ENCODE measurements around the gene KLHL42. TPM values are rescaled to one million over a fixed set of nuclear protein-coding genes. Genes with fewer than 3 reads are reported as not detected.
A peak's percentile ranks its signal among the peaks of the same experiment; 100 is the strongest.

Gene KLHL42
- total RNA-seq, 2 experiments from 2014 or later, result 24.2 to 25.2 TPM

GRCh38 chr12:27782481-27782880 is 2.4 kb downstream of the KLHL42 start:
- no peak for DNase-seq (ENCODE audit: low spot score)
- H2AFZ ChIP-seq (ENCODE audit: low read length), result no peak overlapping the region
- no TSS peak for BruUV-seq (replicated peaks)
- H4K20me1 ChIP-seq (ENCODE audit: insufficient read depth, low read length), result no peaks in the 10 kb centered on the region
- intact Hi-C loops (cut with micrococcal nuclease; ENCODE audit: unreplicated experiment), result no loop called here
- peaks cover 14% of the 10 kb centered on the region; the same call in 1 of the 2 replicates for H3K36me3 ChIP-seq (ENCODE audit: insufficient read depth, low read length)
- CTCF ChIA-PET (ENCODE audit: unreplicated experiment), result no interaction called here
- H3K27ac ChIP-seq (ENCODE audit: low read depth, low read length, poor library complexity, severe bottlenecking), result no peak overlapping the region
- H3K4me2 ChIP-seq (ENCODE audit: low read length), result peak overlapping the region; percentile 83
- H3K79me2 ChIP-seq (ENCODE audit: insufficient read depth, low read depth, low read length), result peaks cover 29% of the 10 kb centered on the region; the same call in 1 of the 2 replicates
- peak overlapping the region; percentile 77 for H3K4me3 ChIP-seq (ENCODE audit: low read depth, low read length, poor library complexity, severe bottlenecking)
- POLR2A ChIA-PET, result interaction anchor here (1.5 kb wide), 1 partner anchor 17 kb away, joined by 4 read pairs; no protein-coding TSS in a partner anchor
- peaks cover 27% of the 10 kb centered on the region for H3K4me1 ChIP-seq (ENCODE audit: insufficient read depth, low read length, poor library complexity, severe bottlenecking)
- H3K9me2 ChIP-seq (ENCODE audit: insufficient read depth, low read length), result no peaks in the 10 kb centered on the region
- H3K9me3 ChIP-seq (ENCODE audit: low read length), result no peaks in the 10 kb centered on the region
- TF ChIP-seq EZH2phosphoT487 (IDR thresholded peaks at IDR 0.05; ENCODE audit: borderline replicate concordance, low read depth, low read length) (no peak), CTCF (conservative IDR thresholded peaks at IDR 0.05; ENCODE audit: low read length) (no peak)

- DNase-seq (ENCODE audit: low spot score), result no peak
- Histone ChIP-seq H3K79me2 (ENCODE audit: insufficient read depth, low read depth, low read length) (peaks cover 30% of the 10 kb centered on the region; the same call in 1 of the 2 replicates), H3K4me2 (ENCODE audit: low read length) (no peak overlapping the region), H3K36me3 (ENCODE audit: insufficient read depth, low read length) (peaks cover 35% of the 10 kb centered on the region), H4K20me1 (ENCODE audit: insufficient read depth, low read length) (peaks cover 6% of the 10 kb centered on the region; the same call in 1 of the 2 replicates), H3K27ac (ENCODE audit: low read depth, low read length, poor library complexity, severe bottlenecking) (no peak overlapping the region), H3K9me2 (ENCODE audit: insufficient read depth, low read length) (no peaks in the 10 kb centered on the region), H3K4me1 (ENCODE audit: insufficient read depth, low read length, poor library complexity, severe bottlenecking) (peaks cover 17% of the 10 kb centered on the region), H2AFZ (ENCODE audit: low read length) (no peak overlapping the region), H3K9me3 (ENCODE audit: low read length) (no peaks in the 10 kb centered on the region), H3K4me3 (ENCODE audit: low read depth, low read length, poor library complexity, severe bottlenecking) (no peak overlapping the region)
- intact Hi-C loops (cut with micrococcal nuclease; ENCODE audit: unreplicated experiment), result no loop called here
- BruUV-seq (replicated peaks), result no TSS peak
- POLR2A ChIA-PET, result no interaction called here
- CTCF ChIA-PET (ENCODE audit: unreplicated experiment), result no interaction called here
- TF ChIP-seq CTCF (conservative IDR thresholded peaks at IDR 0.05; ENCODE audit: low read length) (no peak), EZH2phosphoT487 (IDR thresholded peaks at IDR 0.05; ENCODE audit: borderline replicate concordance, low read depth, low read length) (no peak)
These were observed 6.0 kb downstream of the KLHL42 start for GRCh38 chr12:27785882-27786570.

- intact Hi-C loops (cut with micrococcal nuclease; ENCODE audit: unreplicated experiment), result no loop called here
- Histone ChIP-seq H3K9me3 (ENCODE audit: low read length) (no peaks in the 10 kb centered on the region), H4K20me1 (ENCODE audit: insufficient read depth, low read length) (peaks cover 6% of the 10 kb centered on the region; the same call in 1 of the 2 replicates), H3K4me1 (ENCODE audit: insufficient read depth, low read length, poor library complexity, severe bottlenecking) (peaks cover 3% of the 10 kb centered on the region), H2AFZ (ENCODE audit: low read length) (no peak overlapping the region), H3K79me2 (ENCODE audit: insufficient read depth, low read depth, low read length) (peaks cover 22% of the 10 kb centered on the region; the same call in 1 of the 2 replicates), H3K36me3 (ENCODE audit: insufficient read depth, low read length) (peaks cover 40% of the 10 kb centered on the region), H3K4me3 (ENCODE audit: low read depth, low read length, poor library complexity, severe bottlenecking) (no peak overlapping the region), H3K27ac (ENCODE audit: low read depth, low read length, poor library complexity, severe bottlenecking) (no peak overlapping the region), H3K9me2 (ENCODE audit: insufficient read depth, low read length) (no peaks in the 10 kb centered on the region), H3K4me2 (ENCODE audit: low read length) (no peak overlapping the region)
- CTCF ChIA-PET (ENCODE audit: unreplicated experiment), result no interaction called here
- TF ChIP-seq EZH2phosphoT487 (IDR thresholded peaks at IDR 0.05; ENCODE audit: borderline replicate concordance, low read depth, low read length) (no peak), CTCF (conservative IDR thresholded peaks at IDR 0.05; ENCODE audit: low read length) (no peak)
- no TSS peak for BruUV-seq (replicated peaks)
- DNase-seq (ENCODE audit: low spot score), result no peak
- POLR2A ChIA-PET, result interaction anchor here (0.6 to 0.9 kb wide), 5 partner anchors 12 to 1109 kb away, joined by 3 to 6 read pairs (median 4); no protein-coding TSS in a partner anchor
These were observed 7.5 kb downstream of the KLHL42 start for GRCh38 chr12:27787559-27787958.
